ENCODE measurements around the gene NUDT14. TPM values are rescaled to one million over a fixed set of nuclear protein-coding genes. Genes with fewer than 3 reads are reported as not detected.

Gene NUDT14
- total RNA-seq, 4 donors from 2014 or later = 9.7 to 17.6 (median 15.4) TPM

DNA sequence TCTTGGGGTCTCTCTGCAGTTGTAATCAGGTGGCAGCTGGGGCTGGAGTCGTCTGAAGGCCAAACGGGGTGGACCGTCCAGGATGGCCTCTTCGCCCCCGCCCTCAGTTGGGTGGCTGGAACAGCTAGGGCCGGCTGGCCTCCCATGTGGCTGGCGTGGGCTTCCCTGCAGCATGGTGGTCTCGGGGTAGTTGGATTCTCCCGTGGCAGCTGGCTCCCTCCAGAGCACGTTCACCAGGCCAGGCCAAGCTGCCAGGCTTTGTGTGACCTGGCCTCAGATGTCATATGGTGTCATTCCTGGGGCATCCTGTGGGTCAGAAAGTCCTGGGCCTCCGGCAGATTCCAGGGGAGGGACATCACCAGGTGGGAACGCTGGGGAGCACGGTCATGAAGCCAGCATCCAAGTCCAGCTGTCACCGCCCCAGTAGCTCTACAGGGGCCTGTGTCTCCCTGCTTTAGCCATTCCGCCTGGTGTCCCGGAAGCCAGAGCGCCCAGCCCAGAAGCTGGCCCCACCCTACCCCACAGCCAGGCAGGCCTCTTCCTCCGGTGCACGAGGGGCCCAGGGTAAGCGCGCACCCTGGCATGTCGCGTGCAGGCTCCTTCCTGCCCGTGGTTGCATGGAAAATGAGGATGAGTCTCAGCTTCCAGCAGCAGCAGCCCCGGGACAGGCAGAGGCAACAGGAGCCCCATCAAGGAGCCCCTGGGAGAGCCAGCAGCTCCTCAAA, 1.3 kb upstream of the NUDT14 start:
- no peaks in the 10 kb centered on the region for H3K9me3 ChIP-seq
- H3K4me1 ChIP-seq = peaks cover 24 to 40% (median 26%) of the 10 kb centered on the region in 3 donors
- peak overlapping the region in 2 of 4 donors; percentile 19 to 86 for H3K27ac ChIP-seq
- H3K27me3 ChIP-seq = peaks cover 0 to 53% (median 0%) of the 10 kb centered on the region in 4 donors
- DNase-seq = no peak
- WGBS, 2 donors = 63% methylated on average over 16 of the region's 25 CpGs; no CpG with 5 or more reads in 1 of the 2 donors
- no peak for TF ChIP-seq POLR2A (IDR thresholded peaks at IDR 0.05)
- TF ChIP-seq, protein P1, sequence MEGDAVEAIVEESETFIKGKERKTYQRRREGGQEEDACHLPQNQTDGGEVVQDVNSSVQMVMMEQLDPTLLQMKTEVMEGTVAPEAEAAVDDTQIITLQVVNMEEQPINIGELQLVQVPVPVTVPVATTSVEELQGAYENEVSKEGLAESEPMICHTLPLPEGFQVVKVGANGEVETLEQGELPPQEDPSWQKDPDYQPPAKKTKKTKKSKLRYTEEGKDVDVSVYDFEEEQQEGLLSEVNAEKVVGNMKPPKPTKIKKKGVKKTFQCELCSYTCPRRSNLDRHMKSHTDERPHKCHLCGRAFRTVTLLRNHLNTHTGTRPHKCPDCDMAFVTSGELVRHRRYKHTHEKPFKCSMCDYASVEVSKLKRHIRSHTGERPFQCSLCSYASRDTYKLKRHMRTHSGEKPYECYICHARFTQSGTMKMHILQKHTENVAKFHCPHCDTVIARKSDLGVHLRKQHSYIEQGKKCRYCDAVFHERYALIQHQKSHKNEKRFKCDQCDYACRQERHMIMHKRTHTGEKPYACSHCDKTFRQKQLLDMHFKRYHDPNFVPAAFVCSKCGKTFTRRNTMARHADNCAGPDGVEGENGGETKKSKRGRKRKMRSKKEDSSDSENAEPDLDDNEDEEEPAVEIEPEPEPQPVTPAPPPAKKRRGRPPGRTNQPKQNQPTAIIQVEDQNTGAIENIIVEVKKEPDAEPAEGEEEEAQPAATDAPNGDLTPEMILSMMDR (IDR thresholded peaks at IDR 0.05) = no peak
- H3K4me3 ChIP-seq = no peak overlapping the region
- no peaks in the 10 kb centered on the region for H3K36me3 ChIP-seq
- intact Hi-C loops (cut with DNase I) = no loop called here

DNA sequence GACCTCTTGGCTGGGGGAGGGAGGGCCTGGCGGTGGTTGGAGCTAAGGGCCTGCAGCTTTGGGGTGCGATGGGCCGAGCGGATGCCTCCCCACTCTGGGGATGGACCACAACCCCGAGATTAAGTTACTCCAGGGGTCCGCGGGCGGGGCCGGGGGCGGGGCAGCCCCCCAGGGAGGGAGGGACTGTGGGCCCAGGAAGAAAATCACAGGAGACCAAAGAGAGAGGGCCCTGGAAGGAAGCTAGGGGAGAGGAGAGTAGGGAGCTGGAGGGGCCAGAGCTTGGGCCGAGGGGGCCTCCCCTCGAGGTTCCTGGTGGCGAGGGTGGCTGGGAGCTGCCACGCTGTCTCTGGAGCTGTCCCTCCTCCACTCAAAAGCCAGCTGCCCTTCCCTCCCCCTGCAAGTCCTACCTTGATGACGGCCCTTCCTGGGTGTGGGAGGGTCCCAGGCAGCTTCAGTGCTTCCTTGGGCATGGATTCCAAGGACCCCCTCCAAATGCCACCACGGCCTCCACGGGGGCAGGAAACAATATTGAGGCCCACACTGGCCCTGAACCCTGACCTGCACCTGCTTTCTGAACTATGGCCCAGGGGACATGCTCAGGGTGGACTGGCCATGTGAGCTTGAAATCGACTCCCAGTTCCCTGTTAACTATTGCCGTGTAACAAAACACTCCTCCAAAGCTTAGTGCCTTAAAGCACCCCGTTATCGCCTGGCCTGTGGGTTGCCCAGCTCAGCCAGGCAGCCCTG, 610 bp upstream of the NUDT14 start:
- H3K9me3 ChIP-seq = no peaks in the 10 kb centered on the region
- 37 to 49% methylated on average over 6 to 11 of the region's 21 CpGs for WGBS, 2 donors
- no peaks in the 10 kb centered on the region for H3K36me3 ChIP-seq
- DNase-seq = no peak
- peak overlapping the region; percentile 3 to 86 (median 50) for H3K27ac ChIP-seq
- intact Hi-C loops (cut with DNase I) = no loop called here
- H3K27me3 ChIP-seq = peaks cover 0 to 55% (median 0%) of the 10 kb centered on the region in 4 donors
- H3K4me3 ChIP-seq = peak overlapping the region; percentile 41 to 82 (median 58)
- peaks cover 24 to 43% (median 26%) of the 10 kb centered on the region in 3 donors for H3K4me1 ChIP-seq
- TF ChIP-seq, protein P1 (IDR thresholded peaks at IDR 0.05) = no peak
- TF ChIP-seq POLR2A (IDR thresholded peaks at IDR 0.05) = no peak

DNA sequence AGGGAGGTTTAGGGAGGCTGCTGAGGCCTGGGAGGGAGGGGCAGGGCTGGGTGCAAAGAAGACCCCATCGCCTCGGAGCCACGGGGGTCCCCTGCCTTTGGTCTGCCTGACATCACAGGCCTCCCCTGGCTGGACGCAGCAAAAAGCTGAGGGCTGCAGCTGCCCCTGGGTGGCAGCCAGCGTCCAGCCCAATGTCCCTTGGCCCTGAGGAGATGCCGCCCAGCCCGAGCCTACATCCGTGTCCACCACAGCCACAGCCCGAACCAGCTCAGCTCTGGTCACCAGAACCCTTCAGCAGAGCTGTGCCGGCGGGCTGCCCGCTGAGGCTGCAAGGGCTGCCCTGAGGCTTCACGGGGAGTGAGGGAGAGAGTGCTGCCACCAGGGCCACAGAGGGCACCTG, 1.9 kb downstream of the NUDT14 start:
- no peak for DNase-seq
- Histone ChIP-seq H3K27ac (no peak overlapping the region), H3K4me3 (no peak overlapping the region), H3K9me3 (no peaks in the 10 kb centered on the region), H3K36me3 (no peaks in the 10 kb centered on the region), H3K4me1 (peaks cover 37 to 68% (median 46%) of the 10 kb centered on the region in 3 donors), H3K27me3 (peaks cover 0 to 50% (median 0%) of the 10 kb centered on the region in 4 donors)
- TF ChIP-seq, protein P1 (IDR thresholded peaks at IDR 0.05) = no peak
- no peak for TF ChIP-seq POLR2A (IDR thresholded peaks at IDR 0.05)
- intact Hi-C loops (cut with DNase I) = no loop called here
- WGBS, 2 donors = 94 to 100% methylated on average over 1 to 3 of the region's 13 CpGs

DNA sequence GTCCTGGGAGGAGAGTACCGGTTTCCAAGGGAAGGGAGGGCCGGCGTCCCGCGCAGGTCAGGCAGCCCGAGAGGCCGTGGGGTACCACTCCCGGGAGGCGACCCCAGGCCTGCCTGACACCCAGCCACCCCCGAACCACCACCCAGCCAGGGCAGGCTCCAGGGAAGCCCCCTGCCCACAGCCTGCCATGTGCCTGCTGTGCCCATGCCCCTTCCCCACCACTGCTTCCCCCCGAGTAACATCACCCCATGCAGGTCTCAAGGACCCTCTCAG, 2.3 kb downstream of the NUDT14 start:
- Histone ChIP-seq H3K27ac (no peak overlapping the region), H3K9me3 (no peaks in the 10 kb centered on the region), H3K27me3 (peaks cover 0 to 53% (median 0%) of the 10 kb centered on the region in 4 donors), H3K4me1 (peaks cover 38 to 72% (median 49%) of the 10 kb centered on the region in 3 donors), H3K4me3 (no peak overlapping the region), H3K36me3 (no peaks in the 10 kb centered on the region)
- TF ChIP-seq, protein P1 (IDR thresholded peaks at IDR 0.05) = no peak
- TF ChIP-seq POLR2A (IDR thresholded peaks at IDR 0.05) = no peak
- WGBS, 2 donors = 90 to 94% methylated on average over 3 to 5 of the region's 11 CpGs
- intact Hi-C loops (cut with DNase I) = no loop called here
- no peak for DNase-seq

Data from esophagus squamous epithelium (tissue), 5 donors.